ENCODE measurements around the gene SLC9B2. TPM values are rescaled to one million over a fixed set of nuclear protein-coding genes. Genes with fewer than 3 reads are reported as not detected.

Gene SLC9B2, protein sequence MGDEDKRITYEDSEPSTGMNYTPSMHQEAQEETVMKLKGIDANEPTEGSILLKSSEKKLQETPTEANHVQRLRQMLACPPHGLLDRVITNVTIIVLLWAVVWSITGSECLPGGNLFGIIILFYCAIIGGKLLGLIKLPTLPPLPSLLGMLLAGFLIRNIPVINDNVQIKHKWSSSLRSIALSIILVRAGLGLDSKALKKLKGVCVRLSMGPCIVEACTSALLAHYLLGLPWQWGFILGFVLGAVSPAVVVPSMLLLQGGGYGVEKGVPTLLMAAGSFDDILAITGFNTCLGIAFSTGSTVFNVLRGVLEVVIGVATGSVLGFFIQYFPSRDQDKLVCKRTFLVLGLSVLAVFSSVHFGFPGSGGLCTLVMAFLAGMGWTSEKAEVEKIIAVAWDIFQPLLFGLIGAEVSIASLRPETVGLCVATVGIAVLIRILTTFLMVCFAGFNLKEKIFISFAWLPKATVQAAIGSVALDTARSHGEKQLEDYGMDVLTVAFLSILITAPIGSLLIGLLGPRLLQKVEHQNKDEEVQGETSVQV
- 10.8 and 13.0 TPM in 2 replicates for total RNA-seq

DNA sequence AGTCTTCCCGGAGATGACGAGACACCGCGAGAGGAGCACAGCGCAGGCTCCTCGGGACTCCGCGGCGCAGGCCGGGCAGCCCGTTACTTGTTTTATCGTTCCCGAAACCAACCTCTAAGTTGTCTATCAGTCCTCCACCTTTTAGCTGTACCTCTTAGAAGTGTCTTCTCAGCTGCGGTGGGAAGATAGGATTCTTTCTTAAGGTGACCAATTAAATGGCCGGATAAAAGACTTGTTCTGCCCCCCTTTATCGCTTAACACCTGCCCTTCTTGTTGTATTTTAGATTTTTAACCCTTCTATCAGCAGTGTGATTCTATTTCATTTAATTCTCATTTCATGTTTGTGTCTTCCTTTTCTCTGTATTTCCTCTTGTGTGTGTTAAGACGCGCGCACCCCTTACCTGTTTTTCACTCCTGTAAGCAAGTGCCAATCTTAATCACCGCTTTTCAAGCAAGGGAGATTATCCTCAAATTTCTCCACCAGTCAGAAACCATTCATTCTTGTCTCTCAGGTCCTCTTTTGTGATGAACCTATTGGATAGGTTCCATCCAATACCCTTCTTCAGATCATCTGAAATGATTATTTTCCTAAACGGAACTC, at the start of gene SLC9B2:
SLC9B2 (minus strand) TSS at position 15 of the 601 bp plus-strand sequence. CDS start 9,211 bp downstream, outside the sequence.

DNA sequence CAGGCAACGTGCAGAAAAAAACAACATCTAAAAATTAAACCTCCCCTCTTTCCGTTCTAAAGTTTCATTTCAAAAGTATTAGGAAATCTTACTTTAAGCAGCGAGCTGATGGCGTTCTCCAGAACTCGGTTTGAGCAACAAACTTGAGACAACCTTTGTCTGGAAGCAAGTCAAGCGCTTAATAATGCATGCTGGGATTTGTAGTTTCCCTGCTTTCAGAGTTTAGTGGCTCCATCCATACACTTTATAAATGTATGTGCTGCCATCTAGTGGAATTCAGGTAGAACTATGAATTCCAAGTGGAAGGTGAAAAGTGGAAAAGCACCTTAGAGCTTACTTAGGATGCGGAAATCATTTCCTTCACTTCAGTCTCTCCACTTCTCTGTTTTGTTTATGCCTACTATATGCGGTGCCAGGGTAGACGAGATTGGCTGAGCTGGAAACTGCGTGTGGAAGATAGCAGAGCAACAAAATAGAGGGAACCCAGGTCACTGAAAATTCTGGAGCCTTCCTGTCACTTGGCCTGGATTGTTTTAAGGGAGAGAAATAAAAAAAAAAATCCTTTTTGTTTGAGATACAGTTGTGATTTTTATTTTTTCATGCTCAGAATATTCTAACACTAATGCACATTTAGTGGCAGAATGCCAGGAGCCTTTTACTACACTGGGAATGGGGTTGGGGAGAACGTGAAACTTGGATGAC, 23.3 kb upstream of the SLC9B2 start, which contains the start of gene BDH2:
BDH2 (minus strand) TSS at position 144 of the 702 bp plus-strand sequence. CDS start 3,580 bp downstream, outside the sequence.

DNA sequence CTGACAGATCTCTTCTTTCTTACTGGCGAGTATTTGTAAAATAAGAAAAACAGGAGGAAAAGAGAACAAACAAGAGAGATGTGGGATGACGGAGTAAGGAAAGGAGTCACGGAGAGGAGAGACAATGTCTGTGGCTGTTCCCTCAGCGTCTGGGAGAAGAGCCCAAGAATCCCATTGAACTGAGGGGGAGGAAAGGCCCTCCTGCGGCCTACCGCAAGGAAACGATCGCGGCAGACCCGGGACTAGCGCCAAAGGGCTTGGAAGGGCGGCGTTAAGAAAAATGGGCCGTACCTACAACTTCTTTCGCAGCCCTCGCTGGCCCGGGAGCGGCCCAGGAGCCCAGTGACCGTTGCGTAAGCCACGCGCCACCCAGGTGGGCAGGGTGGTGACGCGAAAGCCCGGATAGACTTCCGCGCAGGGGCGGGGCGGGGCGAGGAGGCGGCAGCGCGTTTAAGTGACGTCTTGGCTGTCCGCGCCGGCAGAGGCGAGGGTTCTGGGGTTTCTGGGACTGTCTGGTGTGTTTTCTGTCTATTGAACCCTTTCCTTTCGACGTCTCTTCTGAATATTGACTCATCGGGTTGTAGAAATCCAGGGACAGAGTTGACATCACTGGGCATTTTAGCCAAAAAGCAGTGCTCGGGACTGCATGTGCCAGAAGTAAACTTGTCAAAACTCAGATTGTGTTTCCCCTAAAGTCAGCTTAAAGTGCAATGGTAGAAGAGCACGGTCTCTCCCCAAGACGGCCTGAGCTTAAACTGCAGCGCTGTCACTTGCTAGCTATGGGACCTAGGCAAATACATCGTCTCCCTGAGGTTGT, 57.0 kb downstream of the SLC9B2 start, which contains the start of gene SLC9B1:
SLC9B1 (minus strand) TSS at position 398 of the 817 bp plus-strand sequence. CDS start 27,994 bp downstream, outside the sequence.

Other genes starting within 250 kb of the SLC9B2 start
- 267 and 317 TPM in 2 replicates for gene UBE2D3, start 249.2 kb downstream of the SLC9B2 start, total RNA-seq
- gene CISD2, start 207.8 kb downstream of the SLC9B2 start, total RNA-seq, result 32.5 and 40.0 TPM in 2 replicates
- 0.14 and 1.4 TPM in 2 replicates for gene SLC9B1, start 57.1 kb downstream of the SLC9B2 start, total RNA-seq
- gene BDH2, start 23.1 kb upstream of the SLC9B2 start, total RNA-seq, result 13.3 and 23.9 TPM in 2 replicates
- 0.85 and 1.0 TPM in 2 replicates for gene CENPE, start 121.6 kb upstream of the SLC9B2 start, total RNA-seq